ENCODE results near the gene RAB40B. TPM values are rescaled to one million over a fixed set of nuclear protein-coding genes. Genes with fewer than 3 reads are reported as not detected.

The RAB40B gene
- total RNA-seq, 2 experiments from 2014 or later = 21.4 to 22.1 TPM

- no peaks in the 10 kb centered on the region for H3K9me2 ChIP-seq (ENCODE audit: insufficient read depth, low read length)
- peaks cover 87% of the 10 kb centered on the region for H3K36me3 ChIP-seq (ENCODE audit: insufficient read depth, low read length)
- no peak overlapping the region for H3K27ac ChIP-seq (ENCODE audit: low read depth, low read length, poor library complexity, severe bottlenecking)
- no peak for DNase-seq (ENCODE audit: low spot score)
- 0 out of 2 replicates have a peak, but pooled peaks cover 4% of the 10 kb centered on the region for H4K20me1 ChIP-seq (ENCODE audit: insufficient read depth, low read length)
- intact Hi-C loops (cut with micrococcal nuclease; ENCODE audit: unreplicated experiment) = no loop called here
- TF ChIP-seq EZH2phosphoT487 (IDR thresholded peaks at IDR 0.05; ENCODE audit: borderline replicate concordance, low read depth, low read length) (no peak), CTCF (conservative IDR thresholded peaks at IDR 0.05; ENCODE audit: low read length) (no peak)
- H3K79me2 ChIP-seq (ENCODE audit: insufficient read depth, low read depth, low read length) = peaks cover 44% of the 10 kb centered on the region
- no peak overlapping the region for H2AFZ ChIP-seq (ENCODE audit: low read length)
- no peak overlapping the region for H3K4me2 ChIP-seq (ENCODE audit: low read length)
- no peaks in the 10 kb centered on the region for H3K9me3 ChIP-seq (ENCODE audit: low read length)
- ChIA-PET CTCF (ENCODE audit: unreplicated experiment) (no interaction called here), POLR2A (interaction anchor here (0.6 to 1.1 kb wide), 2 partner anchors 9 to 102 kb away, joined by 3 to 4 read pairs; no protein-coding TSS in a partner anchor)
- H3K4me3 ChIP-seq (ENCODE audit: low read depth, low read length, poor library complexity, severe bottlenecking) = no peak overlapping the region
- no TSS peak for BruUV-seq (replicated peaks)
- no peaks in the 10 kb centered on the region for H3K4me1 ChIP-seq (ENCODE audit: insufficient read depth, low read length, poor library complexity, severe bottlenecking)
These were observed 68.3 kb downstream of the RAB40B start for GRCh38 chr17:82630212-82630611.

GRCh38 chr17:82629748-82630147 is 68.8 kb downstream of the RAB40B start:
- ChIA-PET POLR2A (interaction anchor here (0.6 kb wide), 1 partner anchor 9 kb away, joined by 4 read pairs; no protein-coding TSS in a partner anchor), CTCF (ENCODE audit: unreplicated experiment) (no interaction called here)
- H3K4me2 ChIP-seq (ENCODE audit: low read length) = no peak overlapping the region
- H3K9me2 ChIP-seq (ENCODE audit: insufficient read depth, low read length) = no peaks in the 10 kb centered on the region
- intact Hi-C loops (cut with micrococcal nuclease; ENCODE audit: unreplicated experiment) = no loop called here
- H3K9me3 ChIP-seq (ENCODE audit: low read length) = no peaks in the 10 kb centered on the region
- 0 out of 2 replicates have a peak, but pooled peaks cover 4% of the 10 kb centered on the region for H4K20me1 ChIP-seq (ENCODE audit: insufficient read depth, low read length)
- no peak overlapping the region for H2AFZ ChIP-seq (ENCODE audit: low read length)
- H3K36me3 ChIP-seq (ENCODE audit: insufficient read depth, low read length) = peaks cover 88% of the 10 kb centered on the region
- no TSS peak for BruUV-seq (replicated peaks)
- H3K27ac ChIP-seq (ENCODE audit: low read depth, low read length, poor library complexity, severe bottlenecking) = no peak overlapping the region
- peaks cover 39% of the 10 kb centered on the region for H3K79me2 ChIP-seq (ENCODE audit: insufficient read depth, low read depth, low read length)
- TF ChIP-seq CTCF (conservative IDR thresholded peaks at IDR 0.05; ENCODE audit: low read length) (no peak), EZH2phosphoT487 (IDR thresholded peaks at IDR 0.05; ENCODE audit: borderline replicate concordance, low read depth, low read length) (no peak)
- DNase-seq (ENCODE audit: low spot score) = no peak
- H3K4me3 ChIP-seq (ENCODE audit: low read depth, low read length, poor library complexity, severe bottlenecking) = no peak overlapping the region
- no peaks in the 10 kb centered on the region for H3K4me1 ChIP-seq (ENCODE audit: insufficient read depth, low read length, poor library complexity, severe bottlenecking)

- POLR2A ChIA-PET = no interaction called here
These were observed 71.1 kb downstream of the RAB40B start for GRCh38 chr17:82627405-82627804.

More at GRCh38 chr17:82627405-82627804, 71.1 kb downstream of the RAB40B start:
- H3K9me3 ChIP-seq (ENCODE audit: low read length) = no peaks in the 10 kb centered on the region
- H3K4me2 ChIP-seq (ENCODE audit: low read length) = no peak overlapping the region
- no peak overlapping the region for H3K27ac ChIP-seq (ENCODE audit: low read depth, low read length, poor library complexity, severe bottlenecking)
- no peak overlapping the region for H3K4me3 ChIP-seq (ENCODE audit: low read depth, low read length, poor library complexity, severe bottlenecking)
- CTCF ChIA-PET (ENCODE audit: unreplicated experiment) = no interaction called here
- no peak for DNase-seq (ENCODE audit: low spot score)
- no peaks in the 10 kb centered on the region for H3K9me2 ChIP-seq (ENCODE audit: insufficient read depth, low read length)
- no peak for TF ChIP-seq EZH2phosphoT487 (IDR thresholded peaks at IDR 0.05; ENCODE audit: borderline replicate concordance, low read depth, low read length)
- TF ChIP-seq CTCF (conservative IDR thresholded peaks at IDR 0.05; ENCODE audit: low read length) = no peak
- BruUV-seq (replicated peaks) = no TSS peak
- no peaks in the 10 kb centered on the region for H3K4me1 ChIP-seq (ENCODE audit: insufficient read depth, low read length, poor library complexity, severe bottlenecking)
- intact Hi-C loops (cut with micrococcal nuclease; ENCODE audit: unreplicated experiment) = no loop called here
- H4K20me1 ChIP-seq (ENCODE audit: insufficient read depth, low read length) = no peaks in the 10 kb centered on the region
- peaks cover 86% of the 10 kb centered on the region for H3K36me3 ChIP-seq (ENCODE audit: insufficient read depth, low read length)
- H2AFZ ChIP-seq (ENCODE audit: low read length) = no peak overlapping the region
- H3K79me2 ChIP-seq (ENCODE audit: insufficient read depth, low read depth, low read length) = peaks cover 18% of the 10 kb centered on the region

Measured in OCI-LY7 (cell line).